SIG-M5 (cell line): ENCODE data around the gene EFNA2.
"Not testable (repeated sequence)": the region's sequence is repeated elsewhere in the genome, so short reads cannot be mapped to it uniquely, and the experiment has no call there.

Experiments
- DNase-seq: peaks from one replicate; lab custom pipeline; 2025; lab: John Stamatoyannopoulos, UW

EFNA2 gene

DNA sequence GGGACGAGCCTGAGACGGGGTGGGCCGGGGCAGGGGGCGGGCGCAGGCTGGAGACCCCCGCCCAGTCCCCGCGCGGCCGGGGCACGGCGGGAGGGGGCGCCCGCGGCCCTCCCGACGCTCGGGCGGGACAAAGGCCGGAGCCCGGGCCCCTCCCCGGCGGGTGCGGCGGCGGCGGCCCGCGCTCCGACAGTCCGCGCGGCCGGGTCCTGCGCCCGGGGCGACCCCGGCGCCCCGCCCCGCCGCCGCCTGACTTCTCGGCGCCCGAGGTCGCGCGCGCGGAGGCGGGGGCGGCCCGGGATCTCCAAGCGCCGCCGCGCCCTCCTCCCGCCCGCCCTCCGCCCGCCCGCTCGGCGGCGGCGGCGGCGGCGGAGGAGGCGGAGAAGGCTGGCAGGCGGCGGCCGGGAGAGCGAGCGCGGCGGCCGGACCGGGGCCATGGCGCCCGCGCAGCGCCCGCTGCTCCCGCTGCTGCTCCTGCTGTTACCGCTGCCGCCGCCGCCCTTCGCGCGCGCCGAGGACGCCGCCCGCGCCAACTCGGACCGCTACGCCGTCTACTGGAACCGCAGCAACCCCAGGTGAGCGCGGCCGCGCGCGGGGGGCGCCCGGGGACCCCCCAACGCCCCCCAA, at the start of gene EFNA2:
EFNA2 (plus strand) TSS at position 137 of the 624 bp plus-strand sequence; CDS start at position 433, 296 bp downstream.
- no peak for DNase-seq

DNA sequence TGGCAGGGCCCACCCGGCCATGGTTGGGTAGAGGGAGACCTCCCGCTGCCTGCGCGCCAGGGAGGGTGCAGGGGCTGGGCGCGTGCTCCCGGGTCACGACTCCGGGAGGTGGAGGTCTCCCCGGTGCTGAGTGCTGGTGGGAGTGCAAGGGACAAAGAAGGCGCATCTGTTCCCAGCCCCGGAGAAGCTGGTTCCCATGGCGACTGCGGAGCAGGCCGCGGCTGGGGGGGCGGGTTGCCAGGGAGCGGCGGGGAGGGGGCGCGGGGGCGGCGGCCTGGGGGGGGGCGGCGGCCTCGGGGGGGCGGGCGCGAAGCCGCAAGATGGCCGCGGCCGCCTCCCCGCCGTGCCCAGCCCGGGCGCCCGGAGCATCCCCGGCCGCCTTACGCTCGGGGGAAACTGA, 49.1 kb upstream of the EFNA2 start:
- no peak for DNase-seq

GRCh38 chr19:1237027-1237659, 48.5 kb upstream of the EFNA2 start:
- no peak for DNase-seq

DNA sequence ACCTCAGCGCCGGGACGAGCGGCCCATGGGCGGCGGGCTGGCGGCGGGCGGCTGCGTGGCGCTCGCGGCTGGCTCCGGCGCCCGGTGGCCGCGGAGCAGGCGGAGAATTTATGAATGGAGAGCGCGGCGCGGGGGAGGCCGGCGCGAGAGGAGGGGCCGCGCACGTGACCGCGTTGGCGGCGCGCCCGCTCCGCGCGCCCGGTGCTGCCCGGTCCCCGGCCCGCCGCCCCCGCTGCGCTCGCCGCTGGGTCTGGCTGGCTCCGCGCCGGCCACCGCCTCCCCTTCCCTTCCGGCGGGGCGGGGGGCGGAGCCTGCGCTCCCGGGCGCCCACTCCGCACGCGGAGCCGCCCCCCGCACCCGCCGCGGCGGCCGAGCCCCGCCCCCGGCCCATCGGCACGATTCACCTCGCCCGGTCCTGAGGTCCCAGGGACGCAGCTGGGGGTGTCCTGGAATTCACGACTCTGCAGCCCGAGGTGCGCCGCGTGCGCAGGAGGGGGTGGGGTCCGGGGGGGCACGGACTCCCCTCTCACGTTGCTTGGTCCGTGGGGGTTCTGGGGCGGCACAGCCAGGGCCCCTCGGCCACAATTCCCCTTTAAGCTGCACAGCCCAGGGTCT, 47.8 kb upstream of the EFNA2 start, which contains the start of gene CBARP:
CBARP (minus strand) TSS at position 252 of the 615 bp plus-strand sequence. CDS start 1,905 bp downstream, outside the sequence.
- no peak for DNase-seq

- no peak for DNase-seq
Measured at GRCh38 chr19:1238369-1239303, 47.0 kb upstream of the EFNA2 start.

DNA sequence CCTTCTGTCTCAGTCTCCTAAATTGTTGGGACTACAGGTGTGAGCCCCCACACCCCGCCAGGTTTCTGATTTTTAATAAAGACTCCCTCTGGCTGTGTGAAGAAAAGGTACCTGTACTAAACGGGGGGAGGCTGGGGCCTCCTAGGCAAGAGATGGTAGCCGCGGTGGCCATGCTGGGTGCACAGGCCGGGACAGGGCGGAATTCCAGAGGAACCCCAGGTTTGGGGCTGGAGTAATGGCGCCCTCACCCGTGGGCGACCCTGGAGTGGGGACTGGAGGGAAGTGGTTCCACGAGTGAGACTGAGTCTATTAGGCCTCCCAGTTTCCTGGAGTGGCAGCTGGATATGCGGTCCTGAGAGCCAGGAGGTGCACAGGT, 46.3 kb upstream of the EFNA2 start:
- DNase-seq: no peak

GRCh38 chr19:1239796-1240737, 45.6 kb upstream of the EFNA2 start:
- no peak for DNase-seq

- no peak for DNase-seq
Measured at GRCh38 chr19:1240925-1241324, 44.7 kb upstream of the EFNA2 start.

DNA sequence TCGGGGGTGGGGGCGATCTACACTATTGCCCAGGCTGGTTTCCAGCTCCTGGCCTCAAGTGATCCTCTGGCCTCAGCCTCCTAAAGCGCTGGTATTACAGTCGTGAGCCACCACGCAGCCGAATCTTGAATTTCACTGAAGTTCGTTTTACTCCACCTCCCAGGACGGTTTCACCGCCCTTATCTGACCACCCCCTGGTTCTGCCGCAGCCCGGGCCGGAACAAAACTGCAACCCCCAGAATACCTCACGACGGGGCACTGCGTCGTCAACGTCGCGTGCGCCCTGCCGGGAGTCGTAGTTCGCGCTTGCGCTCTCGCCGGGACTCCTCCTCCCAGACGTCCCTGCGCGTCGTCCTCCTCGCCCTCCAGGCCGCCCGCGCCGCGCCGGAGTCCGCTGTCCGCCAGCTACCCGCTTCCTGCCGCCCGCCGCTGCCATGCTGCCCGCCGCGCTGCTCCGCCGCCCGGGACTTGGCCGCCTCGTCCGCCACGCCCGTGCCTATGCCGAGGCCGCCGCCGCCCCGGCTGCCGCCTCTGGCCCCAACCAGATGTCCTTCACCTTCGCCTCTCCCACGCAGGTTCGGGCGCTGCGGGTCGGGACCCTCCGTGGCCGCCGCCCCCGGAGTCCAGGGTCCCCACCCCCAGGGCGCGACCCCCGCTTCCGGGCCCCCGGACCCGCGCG, 44.1 kb upstream of the EFNA2 start, which contains the start of gene ATP5F1D:
ATP5F1D (plus strand) TSS at position 335 of the 679 bp plus-strand sequence; CDS start at position 435, 100 bp downstream.
- peak; percentile 39 for DNase-seq

GRCh38 chr19:1243768-1244692, 41.6 kb upstream of the EFNA2 start:
- DNase-seq: no peak

- DNase-seq: no peak
Measured at GRCh38 chr19:1244693-1245451, 40.8 kb upstream of the EFNA2 start.

DNA sequence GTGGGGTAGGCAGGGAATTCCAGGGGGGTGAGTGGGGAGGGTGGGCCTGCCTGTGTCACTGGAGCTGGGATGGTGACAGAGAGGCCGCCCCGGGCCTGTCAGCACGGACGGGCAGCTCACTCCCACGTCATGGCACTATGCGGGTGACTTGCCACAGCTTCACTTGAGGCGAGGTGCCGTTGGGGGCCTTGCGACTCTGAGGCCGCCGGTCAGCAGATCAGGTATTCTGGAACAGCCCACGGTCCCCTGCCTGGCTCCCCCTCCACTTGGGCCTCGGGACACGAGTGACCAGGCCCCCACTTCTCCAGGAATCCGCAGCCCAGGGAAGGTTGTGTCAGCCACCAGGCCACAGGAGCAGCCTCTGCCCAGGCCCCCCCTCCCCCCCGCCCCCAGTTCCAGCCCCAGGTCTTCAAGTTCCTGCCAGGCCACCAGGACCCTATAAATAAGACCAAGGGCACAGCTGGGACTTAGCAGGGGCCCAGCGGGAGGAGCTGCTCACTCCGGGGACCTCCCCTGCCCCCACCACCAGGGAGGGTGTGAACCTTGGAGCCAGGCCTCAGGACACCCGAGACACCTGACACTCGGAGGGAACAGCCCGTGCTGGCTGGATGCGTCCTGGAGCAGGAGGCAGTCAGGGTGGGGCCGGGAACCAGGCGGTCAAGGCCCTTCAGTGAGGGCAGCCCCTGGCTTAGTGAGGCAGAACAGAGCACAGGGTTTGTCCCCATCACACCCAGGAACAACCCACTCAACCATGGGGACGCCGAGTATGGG, 40.0 kb upstream of the EFNA2 start:
- DNase-seq: no peak

- not testable (repeated sequence) for DNase-seq
Measured at GRCh38 chr19:1246265-1247087, 39.2 kb upstream of the EFNA2 start.

DNA sequence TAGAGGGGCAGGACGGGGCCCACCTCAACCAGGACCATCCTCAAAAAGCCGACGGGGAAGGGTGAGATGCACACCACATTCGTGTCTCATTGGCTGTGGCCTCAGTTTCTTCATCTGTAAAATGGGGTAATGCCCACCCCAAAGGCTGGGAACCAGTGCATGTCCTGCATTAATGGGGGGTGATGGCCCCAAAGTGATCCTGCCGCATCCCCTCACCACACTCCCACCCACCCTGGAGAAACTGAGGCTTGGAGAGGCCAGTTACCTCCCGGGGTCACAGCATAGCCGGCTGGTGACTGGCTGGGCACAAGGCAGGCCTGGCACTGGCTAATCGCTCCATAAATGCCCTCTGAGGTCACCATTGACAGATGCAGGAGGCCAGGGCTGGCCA, 37.9 kb upstream of the EFNA2 start:
- DNase-seq: no peak

DNA sequence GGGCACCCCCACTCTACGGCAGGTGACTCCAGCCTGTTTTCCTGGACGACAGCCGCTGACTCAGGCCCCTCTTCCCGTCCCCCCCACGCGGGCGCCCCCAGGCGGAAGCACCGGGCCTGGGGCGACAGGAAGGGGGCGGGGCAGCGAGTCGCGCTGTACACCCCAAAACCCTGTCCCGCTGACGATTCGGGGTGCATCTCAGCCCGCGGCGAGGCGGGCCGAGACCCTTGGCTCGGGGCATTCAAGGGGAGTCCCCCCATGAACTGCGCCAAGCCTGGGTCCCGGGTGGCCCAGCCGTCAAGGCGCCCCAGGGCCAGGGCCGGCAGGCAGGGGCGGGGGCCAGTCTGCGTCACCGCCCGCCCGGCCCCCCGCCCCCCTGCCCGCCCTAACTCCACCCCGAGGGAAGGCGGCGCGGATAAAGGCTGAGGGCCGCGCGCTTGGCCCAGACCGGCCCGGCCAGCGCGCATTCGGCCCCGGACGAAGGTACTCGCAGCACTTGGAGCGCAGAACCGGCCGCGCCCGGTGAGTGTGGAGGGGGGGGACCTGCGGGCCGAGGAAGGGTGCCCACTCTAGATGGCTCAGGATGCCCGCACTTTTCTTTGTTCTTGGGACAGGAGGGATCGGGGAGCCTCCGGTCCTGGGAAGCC, 37.4 kb upstream of the EFNA2 start, which contains the start of gene MIDN:
MIDN (plus strand) TSS at position 445 of the 647 bp plus-strand sequence. CDS start 1,714 bp downstream, outside the sequence.
- no peak for DNase-seq

- no peak for DNase-seq
Measured at GRCh38 chr19:1248786-1249297, 36.8 kb upstream of the EFNA2 start.
